Ishikawa (cell line): ENCODE data around the gene DDIT4.

Experiments used
- CEBPB ChIP-seq: IDR thresholded peaks from 2 replicates; pipeline ENCODE4 v1.6.1; 2012
- RAD21 ChIP-seq: IDR thresholded peaks from 2 replicates; pipeline ENCODE4 v1.6.1; 2012; ENCODE audit warnings: low read depth
- TF ChIP-seq, protein P1 (sequence below): IDR thresholded peaks from 2 replicates; pipeline ENCODE4 v1.6.1; 2012

DNA sequence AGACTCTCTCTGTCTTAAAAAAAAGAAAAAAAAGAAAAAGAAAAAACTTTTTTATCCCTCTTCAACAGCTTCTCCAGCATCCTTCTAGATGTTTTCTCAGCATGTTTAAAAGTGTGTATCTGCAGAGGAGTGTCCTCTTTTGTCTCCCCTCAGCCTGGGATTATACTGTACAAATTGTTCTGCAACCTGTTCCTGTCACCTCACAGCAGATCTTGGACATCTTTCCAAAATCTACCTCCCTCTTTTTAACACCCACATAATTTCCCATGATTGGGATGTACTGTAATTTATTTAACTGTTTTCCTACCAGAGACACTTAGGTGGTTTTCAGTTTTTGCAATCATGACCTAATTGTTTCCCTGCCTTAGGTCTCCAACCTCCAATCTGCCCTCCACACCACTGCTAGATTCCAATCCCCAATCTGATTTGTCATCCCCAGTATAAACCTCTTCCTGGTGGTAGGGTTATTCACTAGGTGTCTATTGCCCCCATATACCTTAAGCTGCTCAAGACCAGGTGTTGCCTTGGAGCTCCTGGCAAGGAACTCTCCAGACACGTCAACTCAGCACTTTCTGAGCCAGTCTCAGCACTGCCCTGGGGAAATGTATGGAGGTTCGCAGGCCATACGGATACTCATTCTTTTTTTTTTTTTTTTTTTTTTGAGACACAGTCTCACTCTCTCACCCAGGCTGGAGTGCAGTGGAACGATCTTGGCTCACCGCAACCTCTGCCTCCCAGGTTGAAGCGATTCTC, 17.6 kb upstream of the DDIT4 start:
- TF ChIP-seq RAD21: no peak
- TF ChIP-seq, protein P1, sequence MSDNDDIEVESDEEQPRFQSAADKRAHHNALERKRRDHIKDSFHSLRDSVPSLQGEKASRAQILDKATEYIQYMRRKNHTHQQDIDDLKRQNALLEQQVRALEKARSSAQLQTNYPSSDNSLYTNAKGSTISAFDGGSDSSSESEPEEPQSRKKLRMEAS: no peak
- TF ChIP-seq CEBPB: no peak
